NOMO-1 treated with dmso at 0.1 percent for 144 hours (cell line): ENCODE data around the gene TRAM2.

ENCODE experiments used
- DNase-seq: peaks from one replicate; lab custom pipeline; 2025; ENCODE audit not compliant: unreplicated experiment; lab: John Stamatoyannopoulos, UW

Gene TRAM2

DNA sequence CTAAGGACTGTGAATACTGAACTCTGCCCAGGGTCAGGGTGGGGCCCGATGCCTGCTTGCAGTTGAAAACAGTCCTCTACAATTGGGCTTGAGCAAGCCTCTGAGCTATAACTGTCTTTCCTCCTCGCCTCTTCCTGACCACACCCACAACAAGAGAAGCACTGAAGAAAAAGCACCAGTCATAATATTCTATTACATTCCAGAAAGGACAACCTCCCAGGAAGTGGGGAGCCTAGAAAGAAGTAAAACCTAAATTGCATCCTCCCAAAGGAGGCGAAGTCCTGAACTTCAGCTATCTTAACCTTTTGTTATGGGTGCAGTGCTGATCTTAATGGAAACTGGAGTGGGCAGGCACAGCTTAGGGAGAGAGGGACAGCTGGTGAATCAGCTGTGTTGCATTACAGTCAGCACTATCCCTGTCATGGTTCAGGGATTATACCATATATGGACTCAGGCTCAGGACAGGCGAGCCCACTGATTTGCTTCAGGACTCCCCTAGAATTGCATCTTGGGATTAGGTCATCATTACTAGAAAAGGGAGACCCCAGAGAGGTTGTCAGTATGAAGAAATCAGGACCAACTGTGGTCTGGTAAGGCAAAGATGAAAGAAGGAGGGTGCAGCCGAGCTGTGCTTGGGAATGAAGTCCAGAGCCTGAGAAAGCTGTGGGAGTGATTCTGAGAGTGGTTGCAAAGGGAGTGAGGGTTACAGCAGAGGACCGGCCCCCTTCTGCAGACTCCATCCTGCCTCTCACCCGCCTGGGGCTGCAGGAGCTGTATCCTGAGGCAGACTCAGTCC lies 18.3 kb upstream of the TRAM2 start:
- DNase-seq, result peak; percentile 46

DNA sequence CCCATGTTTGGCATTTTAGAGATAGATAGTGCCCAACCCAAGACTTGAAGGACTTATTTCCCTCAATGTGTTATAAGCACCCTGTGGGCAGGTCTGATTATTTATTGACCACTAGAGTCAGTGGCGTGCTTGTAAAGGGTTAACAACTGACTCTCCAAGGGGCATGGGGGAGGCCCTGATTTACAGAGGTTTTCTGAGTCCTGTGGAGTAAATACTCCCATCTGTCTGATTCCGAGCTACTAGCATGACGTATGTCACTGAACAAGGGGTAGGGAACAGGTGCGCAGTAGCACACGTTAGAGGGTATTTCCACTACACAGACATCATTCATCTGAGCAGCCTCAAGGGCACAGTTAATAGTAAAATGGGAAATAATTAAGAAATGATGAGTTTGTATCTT lies 17.4 kb upstream of the TRAM2 start:
- DNase-seq, result no peak

DNA sequence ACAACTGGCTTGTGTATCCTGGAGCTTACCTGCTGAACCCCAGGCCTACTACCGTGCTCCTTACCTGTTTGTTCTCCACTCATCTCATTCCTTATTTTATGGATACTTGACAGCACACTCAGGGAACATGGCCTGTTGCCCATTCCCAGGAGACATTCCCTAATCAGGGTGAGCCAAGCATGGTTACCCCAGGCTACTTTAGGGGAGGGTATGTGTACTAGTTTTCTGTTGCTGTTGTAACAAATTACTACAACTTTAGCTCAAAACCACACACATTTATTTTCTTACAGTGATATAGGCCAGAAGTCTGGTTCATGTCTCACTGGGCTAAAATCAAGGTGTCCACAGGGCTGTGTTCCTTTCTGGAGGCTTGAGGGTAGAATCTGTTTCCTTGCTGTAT lies 15.0 kb upstream of the TRAM2 start:
- DNase-seq, result no peak

DNA sequence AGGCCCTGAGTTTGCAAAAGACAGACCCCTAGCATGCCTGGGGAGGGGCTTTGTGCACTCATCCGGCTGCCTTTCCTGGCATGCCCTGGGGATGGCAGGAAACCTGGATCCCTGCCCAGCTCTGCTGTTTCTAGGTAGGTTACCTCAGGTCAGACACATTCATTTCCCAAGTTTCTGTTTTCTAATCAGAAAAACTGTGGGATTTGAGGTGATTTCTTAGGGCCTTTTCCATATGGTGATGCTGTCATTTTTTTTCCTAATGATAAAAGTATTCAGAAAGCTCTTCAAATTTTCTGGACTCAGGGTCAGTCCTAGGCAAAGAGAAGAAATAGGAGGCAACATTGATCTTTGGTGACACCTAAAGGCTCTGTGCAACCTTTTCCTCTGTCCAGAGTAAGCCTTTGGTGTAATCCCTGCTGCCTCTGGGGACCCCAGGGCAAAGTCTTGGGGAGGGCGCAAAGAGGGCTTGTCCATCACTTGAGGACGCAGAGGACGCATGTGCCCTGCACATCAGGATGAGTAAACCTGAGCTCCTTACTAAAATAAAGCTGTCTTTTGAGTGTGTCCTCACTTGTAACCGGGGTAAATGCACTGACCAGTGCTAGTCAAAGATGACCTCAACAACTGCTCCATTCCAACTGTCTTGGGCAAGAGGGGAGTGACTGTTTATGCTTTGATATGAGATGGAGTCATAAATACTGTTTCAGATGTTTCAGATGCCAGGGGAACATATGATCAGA lies 13.5 kb upstream of the TRAM2 start:
- no peak for DNase-seq

DNA sequence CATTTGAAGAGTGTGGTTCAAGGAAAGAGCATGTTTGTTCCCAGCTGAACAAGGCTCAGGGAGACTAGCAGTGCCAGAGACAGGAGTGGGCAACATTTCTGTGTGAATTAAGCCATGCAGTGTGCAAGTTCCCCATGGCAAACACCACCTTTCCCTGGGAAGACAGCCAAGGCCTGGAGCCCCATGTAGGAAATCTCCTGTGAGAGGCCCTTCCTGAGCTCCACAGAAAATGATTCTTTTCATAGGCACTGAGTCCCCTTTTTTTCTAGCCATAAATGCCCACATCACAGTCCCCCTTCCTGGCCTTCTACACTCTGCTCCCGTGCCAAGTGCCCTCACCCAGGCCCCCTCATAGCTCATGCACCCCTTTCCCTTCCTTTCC lies 11.8 kb upstream of the TRAM2 start:
- DNase-seq, result no peak

DNA sequence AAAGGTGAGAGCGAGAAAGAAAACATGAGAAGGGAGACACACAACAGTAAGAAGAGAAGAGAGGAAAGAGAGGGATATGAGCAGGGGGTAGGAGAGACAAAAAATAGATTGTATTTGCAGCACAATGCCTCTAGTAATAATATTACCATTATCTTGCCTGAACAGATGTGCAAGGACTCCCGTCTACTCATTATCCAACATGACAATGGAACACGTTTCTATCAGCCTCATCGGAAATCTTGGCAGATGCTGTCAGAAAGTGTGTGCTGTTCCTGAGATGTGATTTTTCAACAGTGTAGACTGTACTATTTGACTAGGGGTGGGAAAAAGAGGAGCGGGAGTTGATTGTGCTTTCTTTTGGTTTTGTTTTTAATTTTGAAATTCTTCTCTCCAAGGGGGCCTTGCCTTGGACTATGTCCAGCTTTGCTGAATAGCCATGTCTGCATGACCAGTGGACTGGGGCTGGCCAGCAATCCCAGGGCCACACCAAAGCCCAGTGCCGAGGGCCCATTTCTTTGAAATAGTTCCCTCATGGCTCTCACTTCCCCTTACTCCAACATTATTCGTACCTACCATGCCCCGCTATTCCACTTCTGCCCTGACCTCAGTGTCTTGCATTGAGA lies 11.3 kb upstream of the TRAM2 start:
- DNase-seq, result no peak

DNA sequence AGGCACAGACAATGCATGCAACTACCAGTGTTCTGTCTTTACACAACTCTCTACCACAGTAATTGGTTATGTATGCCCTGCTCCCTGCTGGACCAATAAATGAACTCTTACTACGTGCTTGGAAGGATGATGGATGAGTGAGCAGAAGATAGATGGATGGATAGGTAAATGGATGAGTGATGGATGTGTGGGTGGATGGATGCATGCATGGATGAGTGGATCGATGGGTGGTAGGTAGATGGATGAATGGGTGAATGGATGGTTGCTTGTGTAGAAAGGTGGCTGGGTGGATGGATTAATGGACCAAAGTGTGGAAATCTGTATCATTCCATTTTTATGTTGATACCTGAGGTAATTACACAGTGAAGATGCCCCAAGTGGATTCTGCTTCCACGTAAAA lies 10.1 kb upstream of the TRAM2 start:
- DNase-seq, result no peak

DNA sequence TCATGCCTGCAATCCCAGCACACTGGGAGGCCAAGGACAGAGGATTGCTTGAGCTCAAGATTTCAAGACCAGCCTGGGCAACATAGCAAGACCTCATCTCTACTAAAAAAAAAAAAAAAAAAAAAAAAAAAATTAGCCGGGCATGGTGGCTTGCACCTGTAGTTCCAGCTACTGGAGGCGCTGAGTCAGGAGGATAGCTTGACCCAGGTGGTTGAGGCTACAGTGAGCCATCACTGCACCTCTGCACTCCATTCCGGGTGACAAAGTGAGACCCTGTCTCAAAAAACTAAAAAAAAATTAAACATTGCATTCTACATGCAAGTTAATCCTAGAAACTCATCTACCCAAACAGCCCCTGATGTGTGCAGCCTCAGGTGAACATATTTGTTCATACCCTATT lies 7.3 kb upstream of the TRAM2 start:
- no peak for DNase-seq

DNA sequence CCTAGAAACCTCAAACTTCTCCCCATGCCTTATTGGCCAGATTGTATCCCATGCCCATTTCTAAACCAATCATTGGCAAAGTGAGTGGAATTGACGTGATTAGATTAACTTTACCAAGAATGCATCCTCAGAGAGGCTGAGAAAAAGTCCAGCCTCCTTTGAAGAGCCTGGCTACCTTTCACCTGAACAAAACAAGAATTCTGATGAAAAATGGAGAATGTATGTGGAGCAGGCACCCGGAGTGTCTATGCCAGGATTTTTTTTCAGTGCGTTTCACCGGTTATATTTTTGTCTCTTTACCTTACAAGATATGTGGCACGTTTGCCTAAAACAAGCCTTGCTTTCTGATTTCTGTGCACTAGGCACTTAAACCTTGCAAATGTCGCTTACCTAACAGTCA lies 6.1 kb upstream of the TRAM2 start:
- DNase-seq, result no peak

DNA sequence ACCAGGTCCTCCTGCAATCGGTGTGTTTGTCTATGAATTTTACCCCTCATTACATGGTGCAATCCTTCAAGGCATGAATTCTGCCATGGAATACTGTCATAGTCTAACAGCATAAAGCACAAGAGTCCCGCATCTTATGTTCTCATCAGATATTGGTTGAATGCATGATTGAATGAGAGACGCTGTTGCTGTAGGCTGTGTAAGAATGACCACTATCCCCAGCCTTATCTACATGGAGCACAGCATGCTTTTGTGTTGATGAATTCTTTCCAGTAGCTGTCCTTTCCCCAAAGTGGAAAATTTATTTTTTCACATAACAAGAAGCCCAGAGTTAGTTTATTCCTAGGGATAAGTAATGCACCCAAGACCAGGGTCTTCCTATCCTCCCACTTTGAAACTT lies 5.6 kb upstream of the TRAM2 start:
- DNase-seq, result no peak

DNA sequence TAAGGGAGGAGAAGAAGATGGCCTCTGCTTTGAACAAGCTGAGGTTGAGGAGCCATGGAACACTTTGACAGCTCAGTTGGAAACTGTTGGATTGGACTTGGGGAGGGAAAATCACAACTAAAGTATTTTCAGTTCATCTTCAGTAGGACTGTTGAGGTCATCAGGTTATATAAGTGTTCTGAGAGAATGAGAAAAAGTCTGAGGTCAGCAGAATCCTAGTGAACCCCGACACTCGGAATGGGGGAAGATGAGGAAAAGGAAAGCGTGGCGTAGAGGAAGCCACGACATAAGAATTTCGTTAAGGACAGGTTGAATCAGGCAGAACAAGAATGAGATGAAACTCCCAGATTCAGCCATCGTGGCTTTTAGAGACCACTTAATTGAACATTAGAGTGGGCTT lies 4.0 kb upstream of the TRAM2 start:
- DNase-seq, result no peak

DNA sequence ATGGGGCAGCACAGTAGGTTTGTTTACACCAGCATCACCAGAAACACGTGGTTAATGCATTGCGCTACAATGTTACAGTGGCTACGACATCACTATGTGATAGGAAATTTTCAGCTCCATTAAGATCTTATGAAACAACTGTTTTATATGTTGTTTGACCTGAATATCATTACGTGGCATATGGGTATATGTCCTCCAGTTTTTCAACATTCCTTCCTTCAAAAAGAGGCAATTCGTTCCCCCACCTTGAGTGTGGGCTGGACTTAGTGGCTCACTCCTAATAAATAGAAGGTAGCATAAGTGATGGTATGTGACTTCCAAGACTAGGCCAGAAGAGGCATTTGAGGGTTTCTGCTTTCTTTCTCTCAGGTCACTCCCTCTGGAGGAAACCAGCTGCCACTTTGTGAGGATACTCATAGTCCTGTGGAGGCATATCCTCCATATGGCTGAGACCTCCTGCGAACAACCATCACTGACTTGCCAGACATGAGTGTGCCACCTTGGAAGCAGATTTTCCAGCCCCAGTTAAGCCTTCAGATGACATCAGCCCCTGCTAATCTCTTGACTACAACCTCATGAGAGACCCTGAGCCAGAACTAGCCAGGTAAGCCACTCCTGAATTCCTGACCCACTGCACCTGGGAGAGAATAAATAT lies 2.3 kb upstream of the TRAM2 start:
- DNase-seq, result no peak

DNA sequence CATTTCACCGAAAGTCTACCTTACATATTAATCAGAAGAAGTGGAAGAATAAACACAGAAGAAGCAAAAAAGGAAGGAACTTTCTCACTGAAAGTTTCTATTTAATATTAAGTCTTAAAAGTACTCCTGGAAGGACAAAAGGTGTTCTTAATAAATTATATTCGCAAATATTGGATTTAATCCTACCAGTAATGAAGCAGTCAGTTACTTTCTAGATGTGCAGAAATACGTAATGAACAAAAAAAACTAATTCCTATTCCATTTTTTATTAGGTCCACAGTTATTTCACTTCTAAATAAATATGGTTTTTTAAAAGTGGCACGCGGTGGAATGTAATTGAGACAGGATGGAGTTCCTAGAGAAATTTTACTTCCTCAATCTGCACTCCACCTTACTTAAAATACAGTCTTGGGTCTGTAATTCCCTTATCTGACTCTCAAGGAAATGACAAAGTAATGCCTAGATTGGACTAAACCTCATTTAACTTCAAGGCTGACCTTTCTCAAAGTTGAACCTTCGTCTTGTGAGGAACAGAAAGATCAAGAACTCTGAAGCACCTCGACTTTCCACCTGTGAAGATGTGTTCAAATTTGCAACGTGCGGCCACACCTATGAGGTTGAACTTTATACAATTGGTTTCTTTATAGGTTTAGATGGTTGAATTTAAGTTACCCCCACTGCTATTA lies 1.1 kb upstream of the TRAM2 start:
- DNase-seq, result no peak

DNA sequence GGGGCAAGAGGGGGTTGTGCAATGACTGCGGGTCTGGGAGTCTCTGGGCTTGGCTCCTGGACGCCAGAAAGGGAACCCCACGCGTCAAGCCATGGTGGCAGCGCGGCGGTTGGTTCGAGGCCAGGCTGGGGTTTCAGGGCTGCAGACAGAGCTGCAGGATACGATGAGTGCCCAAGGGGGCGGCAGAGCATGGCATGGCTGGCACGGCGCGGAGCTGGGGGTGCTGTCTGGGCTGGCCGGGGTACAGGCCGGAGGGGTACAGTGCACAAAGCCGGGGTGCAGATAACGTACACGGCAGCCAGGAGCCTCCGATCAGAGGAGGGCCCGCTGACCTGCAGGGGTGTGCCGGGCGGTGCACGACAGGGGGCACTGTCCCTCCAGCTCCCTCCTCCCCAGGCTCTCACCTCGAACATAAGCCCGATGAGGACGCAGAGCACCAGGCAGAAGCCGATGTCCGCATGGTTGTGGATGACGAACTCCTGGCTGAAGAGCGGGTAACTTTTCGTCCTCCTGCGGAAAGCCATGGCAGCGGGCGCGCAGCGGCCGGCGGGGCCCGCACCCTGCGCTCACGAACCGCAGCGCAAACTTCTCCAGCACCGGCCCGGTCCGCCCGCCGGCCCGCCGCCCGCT lies 353 bp downstream of the TRAM2 start:
- peak; percentile 45 for DNase-seq

DNA sequence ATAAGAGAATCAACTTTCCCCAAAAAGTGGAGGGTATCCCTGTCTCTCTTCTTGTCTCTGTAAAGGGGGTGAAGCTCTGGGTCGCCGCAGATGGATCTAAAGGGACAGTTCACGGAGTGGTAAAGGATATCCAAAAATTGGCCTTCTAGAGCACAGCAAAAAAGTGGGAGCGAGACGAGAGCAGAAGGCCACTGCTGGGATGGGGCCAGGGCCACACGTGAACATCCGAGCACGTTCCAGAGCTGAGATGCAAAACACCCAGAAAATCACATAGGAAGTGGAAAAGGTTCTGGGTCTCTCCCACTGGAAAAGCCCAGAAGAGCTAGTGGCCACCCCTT lies 837 bp downstream of the TRAM2 start:
- no peak for DNase-seq

DNA sequence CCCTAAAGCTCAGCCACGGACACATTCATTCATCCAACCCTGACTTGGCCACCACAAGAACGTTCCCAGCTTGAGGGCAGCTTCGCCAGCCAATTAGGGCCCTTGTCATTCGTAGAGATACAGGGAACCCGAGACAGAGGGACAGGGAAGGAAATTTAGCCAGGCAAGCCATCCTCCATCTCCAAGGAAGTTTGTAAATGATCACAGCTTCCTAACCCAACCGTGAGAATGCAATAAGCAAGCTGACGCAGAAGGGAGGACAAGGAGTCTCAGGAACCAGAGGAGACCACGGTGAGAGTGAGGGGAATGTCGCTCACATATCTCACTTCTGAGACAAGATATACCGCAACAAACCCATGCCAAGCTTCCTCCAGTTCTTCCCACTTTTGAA lies 1.4 kb downstream of the TRAM2 start:
- no peak for DNase-seq

DNA sequence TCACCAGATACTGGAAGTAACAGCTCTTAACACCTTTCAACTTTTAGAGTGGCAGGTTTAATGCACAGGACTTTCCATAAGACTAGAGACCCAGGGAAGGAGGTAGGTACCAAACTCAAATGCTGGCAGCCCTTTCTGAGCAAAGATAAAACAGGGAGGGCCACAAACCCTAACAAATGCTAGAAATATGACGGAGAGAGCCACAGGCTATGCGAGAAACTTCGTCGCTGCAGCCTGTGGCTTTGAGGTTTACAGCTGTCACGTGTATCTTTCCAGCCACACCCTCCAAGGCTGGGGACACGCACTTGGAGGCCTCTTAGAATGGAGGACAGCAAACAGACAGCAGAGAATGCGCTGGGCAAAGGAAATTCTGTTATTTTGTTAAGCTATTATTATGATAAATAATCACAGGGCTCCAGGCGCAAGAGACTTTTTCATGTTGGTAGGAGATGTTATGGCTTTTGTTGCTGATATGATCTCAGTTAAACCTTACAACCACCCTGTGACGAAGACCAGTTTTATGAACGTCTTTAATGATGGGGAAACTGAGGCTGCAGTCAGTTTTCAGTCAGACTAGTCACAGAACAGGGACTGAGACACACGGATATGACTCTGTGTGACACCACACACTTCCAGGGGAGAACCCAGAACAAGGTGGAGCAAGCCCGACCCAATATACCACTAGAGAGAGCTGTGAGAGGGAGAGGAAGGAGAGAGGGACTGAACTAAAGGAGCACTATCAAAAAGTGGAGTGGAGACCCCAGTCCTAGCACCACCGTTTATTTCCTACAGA lies 2.0 kb downstream of the TRAM2 start:
- DNase-seq, result peak; percentile 13

DNA sequence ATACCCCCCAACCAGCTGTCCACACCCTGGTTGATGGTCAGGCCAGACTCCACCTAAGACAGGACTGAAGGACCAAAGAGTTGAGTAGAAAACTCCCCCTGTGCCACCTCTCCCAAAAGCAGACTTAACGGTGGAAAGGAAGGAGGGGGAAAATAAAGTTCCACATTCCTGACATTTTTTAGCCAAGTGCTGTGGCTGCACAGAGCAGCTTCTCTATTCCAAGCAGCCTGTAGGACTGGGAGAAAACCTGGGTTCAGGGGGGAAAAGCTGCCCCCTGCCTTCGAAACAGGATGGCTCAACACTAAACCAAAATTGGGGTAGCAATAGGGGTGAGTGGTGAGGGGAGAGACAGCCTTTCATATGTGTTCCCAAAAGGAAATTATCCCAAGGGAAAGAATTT lies 3.6 kb downstream of the TRAM2 start:
- DNase-seq, result no peak

DNA sequence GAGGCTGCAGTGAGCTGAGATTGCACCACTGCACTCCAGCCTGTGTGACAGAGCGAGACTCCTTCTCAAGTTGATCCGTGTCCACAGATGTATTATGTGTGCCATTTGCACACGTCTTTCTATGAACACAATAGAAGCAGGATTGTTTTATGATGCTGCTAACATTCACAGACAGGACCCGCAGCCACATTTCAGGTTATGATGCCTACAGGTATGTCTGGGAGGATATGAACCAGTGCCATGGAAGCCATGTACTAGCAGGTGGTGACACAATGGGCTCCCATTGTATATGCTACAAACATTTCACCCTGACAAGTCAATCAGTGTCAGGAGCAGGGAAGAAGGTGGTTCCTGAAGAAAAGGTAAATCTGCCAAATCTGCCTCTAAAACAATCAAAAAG lies 4.3 kb downstream of the TRAM2 start:
- DNase-seq, result no peak

DNA sequence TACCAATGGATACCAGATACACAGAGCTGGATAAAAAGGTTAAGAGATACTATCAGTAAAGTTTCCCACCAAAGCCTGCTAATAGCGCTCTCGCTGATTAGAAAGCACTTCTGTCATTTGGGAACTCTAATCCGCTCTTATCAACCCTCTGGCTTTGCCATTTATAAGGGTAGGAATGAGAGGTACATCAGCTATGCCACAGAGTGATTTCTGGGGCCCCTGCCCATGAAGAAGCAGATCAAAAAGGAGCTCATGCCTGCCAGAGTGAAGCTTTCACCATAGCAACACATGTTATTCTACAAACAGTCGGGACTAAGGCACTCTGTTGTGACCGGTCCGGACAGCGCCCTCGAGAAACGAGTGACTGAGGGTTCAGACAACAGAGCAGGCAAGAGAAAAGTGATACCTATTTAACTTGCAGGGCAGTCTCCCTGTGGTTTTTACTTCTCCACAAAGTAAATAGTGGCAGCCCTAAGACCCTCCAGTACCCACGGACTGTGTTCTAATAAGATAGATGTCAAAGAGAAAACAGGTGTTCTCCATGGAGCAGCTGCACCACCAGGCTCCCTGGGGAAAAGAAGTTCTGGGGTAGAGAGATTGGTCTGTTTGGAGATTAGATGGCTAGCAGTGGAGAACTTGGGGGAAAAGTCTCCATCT lies 5.6 kb downstream of the TRAM2 start:
- no peak for DNase-seq
